Measurements from ENCODE around the gene DPP8.
"Not testable (repeated sequence)": the region's sequence is repeated elsewhere in the genome, so short reads cannot be mapped to it uniquely, and the experiment has no call there.

The DPP8 gene

GRCh38 chr15:65516997-65517865, at the start of gene DPP8:
TSS of gene DPP8 (minus strand) at chr15:65517689. CDS start at chr15:65512553, 5,136 bp downstream.
- TF ChIP-seq POLR2A (IDR thresholded peaks at IDR 0.05; ENCODE audit: low read depth, low read length): peak; percentile 77
- FAIRE-seq (no peak), DNase-seq (ENCODE audit: insufficient read length, low spot score) (peak; percentile 66)

DNA sequence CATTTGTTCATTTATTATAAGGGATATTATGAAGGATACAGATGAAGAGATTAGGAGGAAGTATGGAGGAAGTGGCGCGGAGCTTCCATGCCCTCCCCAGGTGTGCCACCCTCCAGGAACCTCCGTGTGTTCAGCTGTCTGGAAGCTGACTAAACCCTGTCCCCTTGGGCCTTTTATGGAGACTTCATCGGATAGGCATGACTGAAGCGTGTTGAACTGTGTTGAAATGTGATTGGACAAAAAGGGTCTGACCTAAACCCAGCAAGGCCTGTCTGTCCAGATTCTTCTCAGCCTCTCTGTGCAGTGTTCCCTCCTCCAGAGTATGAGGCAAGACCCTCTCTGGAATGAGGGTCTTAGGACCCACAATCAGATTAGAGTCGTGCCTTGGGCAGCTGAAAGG, 44.4 kb upstream of the DPP8 start:
- no peak for TF ChIP-seq POLR2A (IDR thresholded peaks at IDR 0.05; ENCODE audit: low read depth, low read length)
- DNase-seq (ENCODE audit: insufficient read length, low spot score) (no peak), FAIRE-seq (no peak)

DNA sequence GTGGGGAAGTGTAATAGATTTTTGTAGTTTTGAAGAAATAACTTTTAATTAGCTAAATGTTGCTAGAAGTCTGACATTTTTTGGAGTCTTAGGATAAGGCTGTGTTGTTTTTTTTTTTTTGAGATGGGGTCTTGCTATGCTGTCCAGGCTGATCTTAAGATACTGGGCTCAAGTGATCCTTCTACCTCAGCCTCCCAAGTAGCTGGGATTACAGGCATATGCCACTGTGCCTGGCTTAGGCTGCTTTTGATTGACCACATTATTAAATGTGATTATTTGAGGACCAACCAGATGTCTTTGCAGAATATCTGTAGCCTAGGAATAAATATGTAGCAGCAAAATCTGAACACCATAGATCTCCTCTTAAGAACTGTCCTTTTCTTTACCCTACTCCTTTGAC, 42.5 kb upstream of the DPP8 start:
- no peak for FAIRE-seq
- no peak for TF ChIP-seq POLR2A (IDR thresholded peaks at IDR 0.05; ENCODE audit: low read depth, low read length)

GRCh38 chr15:65558997-65559760, 41.7 kb upstream of the DPP8 start:
- FAIRE-seq (no peak), DNase-seq (ENCODE audit: insufficient read length, low spot score) (no peak)
- no peak for TF ChIP-seq POLR2A (IDR thresholded peaks at IDR 0.05; ENCODE audit: low read depth, low read length)

More for the DNA sequence above, 42.5 kb upstream of the DPP8 start:
- DNase-seq (ENCODE audit: insufficient read length, low spot score): no peak

DNA sequence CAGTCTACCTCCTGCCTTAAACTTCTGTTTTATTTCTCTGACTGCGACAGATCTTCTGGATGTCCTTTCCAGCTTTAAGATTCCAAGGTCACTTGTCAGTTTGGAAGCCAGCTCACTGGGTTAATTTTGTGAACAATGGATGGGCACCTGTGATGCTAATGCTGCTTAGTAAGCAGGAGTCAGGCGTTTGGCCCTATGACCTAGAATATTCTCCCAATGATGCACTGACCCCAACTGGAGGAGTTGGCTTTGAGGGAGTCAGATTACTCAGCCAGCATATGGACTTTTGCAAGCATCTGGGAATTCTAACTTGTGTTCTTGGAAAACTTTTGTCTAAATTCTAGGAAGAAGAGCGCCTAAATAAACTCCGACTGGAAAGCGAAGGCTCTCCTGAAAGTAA, 40.8 kb upstream of the DPP8 start:
- FAIRE-seq: no peak
- no peak for TF ChIP-seq POLR2A (IDR thresholded peaks at IDR 0.05; ENCODE audit: low read depth, low read length)
- DNase-seq (ENCODE audit: insufficient read length, low spot score): no peak

DNA sequence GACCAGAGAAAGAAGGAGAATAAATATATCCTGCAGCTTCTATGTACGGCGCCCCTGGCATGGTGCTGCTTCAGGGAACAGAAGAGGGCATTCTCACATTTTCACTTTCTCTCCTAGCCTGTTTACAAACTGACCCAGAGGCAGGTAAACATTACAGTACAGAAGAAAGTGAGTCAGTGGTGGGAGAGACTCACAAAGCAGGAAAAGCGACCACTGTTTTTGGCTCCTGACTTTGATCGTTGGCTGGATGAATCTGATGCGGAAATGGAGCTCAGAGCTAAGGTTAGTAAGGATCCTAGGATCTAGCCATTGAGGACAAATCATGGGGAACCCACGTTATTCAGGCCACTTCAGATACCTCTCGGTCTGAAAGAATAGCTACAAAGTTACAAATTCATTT, 39.1 kb upstream of the DPP8 start:
- FAIRE-seq (no peak), DNase-seq (ENCODE audit: insufficient read length, low spot score) (no peak)
- TF ChIP-seq POLR2A (IDR thresholded peaks at IDR 0.05; ENCODE audit: low read depth, low read length): no peak

DNA sequence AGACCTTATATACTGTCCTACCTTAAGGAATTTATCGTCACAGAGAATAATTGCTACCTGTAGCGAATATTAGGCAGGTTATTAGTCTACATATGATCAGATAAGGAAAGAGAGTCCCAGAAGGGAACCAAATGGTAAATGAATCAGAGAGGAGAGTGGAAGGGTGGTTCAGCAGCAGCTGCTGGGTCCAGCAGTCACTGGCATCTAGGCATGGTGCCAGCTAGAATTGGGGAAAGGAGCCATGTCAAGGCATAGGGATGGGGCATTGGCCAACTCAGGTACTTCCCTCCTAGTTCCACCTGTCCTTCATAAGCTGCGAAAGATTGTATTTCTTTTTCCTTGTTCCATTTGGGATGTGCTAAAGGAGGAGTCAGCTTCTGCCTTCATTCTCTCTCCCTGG, 36.2 kb upstream of the DPP8 start:
- no peak for FAIRE-seq
- TF ChIP-seq POLR2A (IDR thresholded peaks at IDR 0.05; ENCODE audit: low read depth, low read length): no peak
- DNase-seq (ENCODE audit: insufficient read length, low spot score): no peak

DNA sequence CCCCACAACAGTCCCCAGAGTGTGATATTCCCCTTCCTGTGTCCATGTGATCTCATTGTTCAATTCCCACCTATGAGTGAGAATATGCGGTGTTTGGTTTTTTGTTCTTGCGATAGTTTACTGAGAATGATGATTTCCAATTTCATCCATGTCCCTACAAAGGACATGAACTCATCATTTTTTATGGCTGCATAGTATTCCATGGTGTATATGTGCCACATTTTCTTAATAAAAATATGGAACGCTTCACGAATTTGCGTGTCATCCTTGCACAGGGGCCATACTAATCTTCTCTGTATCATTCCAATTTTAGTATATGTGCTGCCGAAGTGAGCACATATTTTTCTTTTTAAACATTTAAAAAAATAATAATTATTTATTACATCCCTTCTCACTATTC, 35.4 kb upstream of the DPP8 start:
- not testable (repeated sequence) for DNase-seq (ENCODE audit: insufficient read length, low spot score); FAIRE-seq

DNA sequence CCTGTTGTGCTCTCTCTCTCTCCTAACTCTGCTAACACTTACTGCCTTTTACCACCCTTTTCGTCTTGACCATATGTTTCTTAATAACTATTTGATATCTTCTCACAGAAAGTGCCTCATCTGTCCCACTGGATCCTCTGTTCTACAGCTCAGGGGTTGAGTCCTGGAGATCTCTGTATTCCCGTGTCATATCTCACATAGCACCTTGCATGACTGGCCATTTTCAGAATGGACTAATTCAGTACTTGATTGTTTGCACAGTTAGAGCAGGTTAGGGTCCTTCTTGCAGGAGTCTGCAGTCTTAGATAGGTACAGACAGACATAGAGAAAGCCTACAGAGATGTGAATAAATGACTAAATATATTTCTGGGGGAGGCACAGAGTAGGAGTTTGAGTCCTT, 33.7 kb upstream of the DPP8 start:
- DNase-seq (ENCODE audit: insufficient read length, low spot score): no peak
- TF ChIP-seq POLR2A (IDR thresholded peaks at IDR 0.05; ENCODE audit: low read depth, low read length): no peak
- no peak for FAIRE-seq

DNA sequence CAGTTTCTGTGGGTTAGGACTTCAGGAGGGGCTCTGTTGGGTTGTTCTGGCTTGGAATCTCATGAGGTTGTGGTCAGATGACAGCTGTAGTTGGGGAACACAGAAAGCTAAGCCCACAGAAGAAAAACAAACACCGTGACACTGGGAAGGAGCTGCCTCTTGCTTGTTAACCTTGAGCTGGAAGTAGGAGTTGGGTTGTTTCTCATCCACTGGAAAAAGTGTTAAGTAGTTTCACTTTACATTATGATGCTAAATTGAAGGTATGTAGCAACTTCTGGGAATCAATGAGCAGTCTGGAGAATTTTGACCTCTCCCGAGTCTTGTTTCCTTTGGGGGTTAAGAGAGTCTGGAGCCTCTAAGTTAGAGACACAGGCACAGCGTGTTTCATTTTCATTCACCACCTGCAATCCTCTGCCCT, 33.2 kb upstream of the DPP8 start:
- no peak for TF ChIP-seq POLR2A (IDR thresholded peaks at IDR 0.05; ENCODE audit: low read depth, low read length)
- FAIRE-seq (no peak), DNase-seq (ENCODE audit: insufficient read length, low spot score) (no peak)

DNA sequence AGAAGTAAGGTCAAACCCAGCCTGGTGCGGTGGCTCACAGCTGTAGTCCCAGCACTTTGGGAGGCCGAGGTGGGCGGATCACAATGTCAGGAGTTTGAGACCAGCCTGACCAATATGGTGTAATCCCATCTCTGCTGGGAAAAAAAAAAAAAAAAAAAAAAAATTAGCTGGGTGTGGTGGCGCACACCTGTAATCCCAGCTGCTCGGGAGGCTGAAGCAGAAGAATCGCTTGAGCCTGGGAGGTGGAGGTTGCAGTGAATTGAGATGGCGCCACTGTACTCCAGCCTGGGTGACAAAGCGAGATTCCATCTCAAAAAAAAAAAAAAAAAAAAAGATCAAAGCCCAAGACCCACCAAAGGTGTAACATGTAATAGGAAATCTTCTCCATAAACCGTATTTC, 31.8 kb upstream of the DPP8 start:
- not testable (repeated sequence) for DNase-seq (ENCODE audit: insufficient read length, low spot score); FAIRE-seq

- FAIRE-seq (no peak), DNase-seq (ENCODE audit: insufficient read length, low spot score) (no peak)
- no peak for TF ChIP-seq POLR2A (IDR thresholded peaks at IDR 0.05; ENCODE audit: low read depth, low read length)
These were observed 30.4 kb upstream of the DPP8 start for GRCh38 chr15:65547841-65548240.

- FAIRE-seq (no peak), DNase-seq (ENCODE audit: insufficient read length, low spot score) (no peak)
- TF ChIP-seq POLR2A (IDR thresholded peaks at IDR 0.05; ENCODE audit: low read depth, low read length): no peak
These were observed 23.8 kb upstream of the DPP8 start for GRCh38 chr15:65541231-65541820.

- FAIRE-seq (no peak), DNase-seq (ENCODE audit: insufficient read length, low spot score) (no peak)
- TF ChIP-seq POLR2A (IDR thresholded peaks at IDR 0.05; ENCODE audit: low read depth, low read length): no peak
These were observed 22.8 kb upstream of the DPP8 start for GRCh38 chr15:65540314-65540713.
